GM23338 (cell line): Measurements from ENCODE around the gene DUSP5. TPM values are rescaled to one million over a fixed set of nuclear protein-coding genes. Genes with fewer than 3 reads are reported as not detected.
A peak's percentile ranks its signal among the peaks of the same experiment; 100 is the strongest.

Experiments used
- ATAC-seq: fragments of 200-7000 bp; cut with Tn5 transposase; 3 replicates; pipeline ENCODE4 v1.9.1; 2020
- DNase-seq: peaks from one replicate; pipeline ENCODE4 v3.0.0-alpha.2; 2015; ENCODE audit warnings: low spot score
- H2AFZ ChIP-seq: fragments of 200-600 bp; sonication (generic); 2 replicates; pipeline ENCODE4 v1.8.0; 2016; ENCODE audit warnings: antibody characterized with exemption, mild to moderate bottlenecking, moderate library complexity
- H3F3A ChIP-seq: fragments of 200-600 bp; sonication (generic); replicated peaks from 2 replicates; pipeline ENCODE4 v1.8.0; 2017; ENCODE audit warnings: antibody characterized with exemption, mixed run types, low read depth
- H3K27ac ChIP-seq: fragments of 200-600 bp; sonication (generic); 2 replicates; pipeline ENCODE4 v1.6.1; 2016; ENCODE audit warnings: low read depth
- H3K27me3 ChIP-seq: fragments of 200-600 bp; sonication (generic); 2 replicates; pipeline ENCODE4 v1.8.0; 2016; ENCODE audit warnings: mild to moderate bottlenecking, mixed run types, moderate library complexity; ENCODE audit not compliant: insufficient read depth
- H3K36me3 ChIP-seq: fragments of 200-600 bp; sonication (generic); 2 replicates; pipeline ENCODE4 v1.8.0; 2016; ENCODE audit warnings: mild to moderate bottlenecking; ENCODE audit not compliant: insufficient read depth
- H3K4me1 ChIP-seq: fragments of 200-600 bp; sonication (generic); 2 replicates; pipeline ENCODE4 v1.8.0; 2016; ENCODE audit warnings: mild to moderate bottlenecking, moderate library complexity; ENCODE audit not compliant: insufficient read depth
- H3K4me2 ChIP-seq: fragments of 200-600 bp; sonication (generic); 2 replicates; pipeline ENCODE4 v1.7.1; 2017; ENCODE audit warnings: mixed run types
- H3K4me3 ChIP-seq: fragments of 200-600 bp; sonication (generic); 2 replicates; pipeline ENCODE4 v1.6.1; 2016; ENCODE audit warnings: mixed run types
- H3K79me2 ChIP-seq: fragments of 200-600 bp; sonication (generic); replicated peaks from 2 replicates; pipeline ENCODE4 v1.8.0; 2017; ENCODE audit warnings: mild to moderate bottlenecking; ENCODE audit not compliant: insufficient read depth
- H3K9me2 ChIP-seq: fragments of 200-600 bp; sonication (generic); 2 replicates; pipeline ENCODE4 v1.8.0; 2017; ENCODE audit not compliant: insufficient read depth
- H4K20me1 ChIP-seq: fragments of 200-600 bp; sonication (generic); replicated peaks from 2 replicates; pipeline ENCODE4 v1.8.0; 2017; ENCODE audit warnings: mild to moderate bottlenecking; ENCODE audit not compliant: insufficient read depth
- H3K27ac Mint-ChIP-seq: 2 replicates; pipeline ENCODE4 v1.8.0; 2020; ENCODE audit warnings: inconsistent platforms, mild to moderate bottlenecking, moderate library complexity, mixed read lengths
- H3K27me3 Mint-ChIP-seq: 3 replicates; pipeline ENCODE4 v1.8.0; 2022; ENCODE audit warnings: low read depth, mild to moderate bottlenecking, moderate library complexity, mixed read lengths, inconsistent platforms; ENCODE audit not compliant: insufficient read depth, poor library complexity
- H3K36me3 Mint-ChIP-seq: 3 replicates; pipeline ENCODE4 v1.8.0; 2021; ENCODE audit warnings: low read depth, mild to moderate bottlenecking, inconsistent platforms, moderate library complexity, mixed read lengths
- H3K4me1 Mint-ChIP-seq: 3 replicates; pipeline ENCODE4 v1.8.0; 2020; ENCODE audit warnings: mild to moderate bottlenecking, inconsistent platforms, mixed read lengths
- H3K4me3 Mint-ChIP-seq: 3 replicates; pipeline ENCODE4 v1.8.0; 2021; ENCODE audit warnings: moderate library complexity, mild to moderate bottlenecking, inconsistent platforms, mixed read lengths
- H3K9me3 Mint-ChIP-seq: 3 replicates; pipeline ENCODE4 v1.8.0; 2020; ENCODE audit warnings: moderate library complexity, mild to moderate bottlenecking, inconsistent platforms, mixed read lengths
- CREB1 ChIP-seq: fragments of 250-450 bp; sonication (Bioruptor Pico); IDR thresholded peaks from 2 replicates; pipeline ENCODE4 v1.5.0; 2020; ENCODE audit warnings: low read depth, mild to moderate bottlenecking, moderate library complexity
- EZH2 ChIP-seq: fragments of 200-600 bp; sonication (generic); IDR thresholded peaks from one replicate; pipeline ENCODE4 v1.8.0; 2017; ENCODE audit warnings: antibody characterized with exemption, mild to moderate bottlenecking, low read depth; ENCODE audit not compliant: unreplicated experiment
- EZH2phosphoT487 ChIP-seq: fragments of 200-600 bp; sonication (generic); IDR thresholded peaks from one replicate; pipeline ENCODE4 v1.8.1; 2018; ENCODE audit warnings: antibody characterized with exemption; ENCODE audit not compliant: unreplicated experiment
- JUNB ChIP-seq: IDR thresholded peaks from one replicate; pipeline ENCODE4 v1.6.1; 2016; ENCODE audit warnings: antibody characterized with exemption; ENCODE audit not compliant: unreplicated experiment
- NANOG ChIP-seq: IDR thresholded peaks from 2 replicates; pipeline ENCODE4 v1.6.1; 2016; ENCODE audit warnings: antibody characterized with exemption, borderline replicate concordance
- POLR2AphosphoS5 ChIP-seq: IDR thresholded peaks from 2 replicates; pipeline ENCODE4 v1.6.1; 2016; ENCODE audit warnings: antibody characterized with exemption, low read depth
- STAT1 ChIP-seq: IDR thresholded peaks from one replicate; pipeline ENCODE4 v1.6.1; 2016; ENCODE audit warnings: antibody characterized with exemption; ENCODE audit not compliant: unreplicated experiment
- ZNF114 ChIP-seq: fragments of 250-450 bp; sonication (Bioruptor Pico); IDR thresholded peaks from 2 replicates; pipeline ENCODE4 v1.5.0; 2020; ENCODE audit warnings: mild to moderate bottlenecking, moderate library complexity
- ZNF331 ChIP-seq: fragments of 250-450 bp; sonication (Bioruptor Pico); IDR thresholded peaks from 2 replicates; pipeline ENCODE4 v1.5.0; 2020; ENCODE audit warnings: low read depth, mild to moderate bottlenecking, moderate library complexity
- polyA plus RNA-seq: library from polyadenylated mRNA; unstranded; fragments of >200 nt; fragmentation: Nextera tagmentation; extraction: Ambion mirVana; gene quantifications from 2 replicates; pipeline ENCODE4 v1.2.1, GENCODE V29; 2016
- total RNA-seq: library from RNA; depleted of rRNA; stranded (reverse); fragments of >200 nt; shearing (Covaris generic); gene quantifications from 2 replicates; pipeline ENCODE4 v1.2.3, GENCODE V29; 2014
- TF ChIP-seq, protein P1 (sequence below), 2 experiments: fragments of 200-600 bp in 1 of 2; sonication (generic) in 1 of 2; conservative IDR thresholded peaks; 2 replicates each; pipeline versions ENCODE4 v1.5.1 to v1.6.1; 2016 to 2017; ENCODE audit warnings: antibody characterized with exemption in 2 of 2, low read depth in 2 of 2, mild to moderate bottlenecking in 2 of 2, moderate library complexity in 1 of 2
- TF ChIP-seq, protein P2 (sequence below): fragments of 250-450 bp; sonication (Bioruptor Pico); IDR thresholded peaks from 2 replicates; pipeline ENCODE4 v1.5.0; 2020; ENCODE audit warnings: mild to moderate bottlenecking, moderate library complexity
- TF ChIP-seq, protein P3 (sequence below): IDR thresholded peaks from 2 replicates; pipeline ENCODE4 v1.6.1; 2016; ENCODE audit warnings: antibody characterized with exemption
- TF ChIP-seq, protein P4 (sequence below): IDR thresholded peaks from one replicate; pipeline ENCODE4 v1.6.1; 2018; ENCODE audit warnings: antibody characterized with exemption; ENCODE audit not compliant: unreplicated experiment

Gene DUSP5
- total and polyA plus RNA-seq, 2 experiments from 2014 or later = 10.8 to 35.9 TPM

DNA sequence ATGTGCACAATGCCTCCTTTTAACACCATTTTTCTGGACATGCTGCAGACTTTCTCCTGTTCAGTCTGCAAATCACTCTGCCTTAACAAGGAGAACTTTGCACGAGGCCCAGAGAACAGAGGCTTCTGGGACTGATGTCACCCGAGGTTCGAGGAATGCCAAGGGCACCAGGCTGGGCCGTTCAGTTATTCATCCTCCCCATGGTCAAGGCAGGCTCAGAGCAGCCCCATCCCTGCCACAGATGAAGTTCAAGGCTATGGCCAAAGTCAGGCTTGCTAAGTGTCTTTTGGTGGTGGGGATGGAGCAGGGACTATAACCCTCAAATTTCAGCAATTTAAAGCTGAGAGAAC is 9.4 kb upstream of the DUSP5 start:
- Mint-ChIP-seq H3K36me3 (no peaks in the 10 kb centered on the region), H3K4me3 (no peak overlapping the region), H3K9me3 (no peaks in the 10 kb centered on the region), H3K4me1 (peaks cover 41% of the 10 kb centered on the region), H3K27me3 (peaks cover 8% of the 10 kb centered on the region), H3K27ac (peak overlapping the region; percentile 93)
- DNase-seq (no peak), ATAC-seq (no peak)
- no peaks in the 10 kb centered on the region for H3K79me2 ChIP-seq
- H3K27me3 ChIP-seq = no peaks in the 10 kb centered on the region
- H3K4me2 ChIP-seq = peak overlapping the region; percentile 68
- H3K36me3 ChIP-seq = no peaks in the 10 kb centered on the region
- no peak overlapping the region for H3K4me3 ChIP-seq
- H3F3A ChIP-seq = no peaks in the 10 kb centered on the region
- H3K9me2 ChIP-seq = no peaks in the 10 kb centered on the region
- 0 out of 2 replicates have a peak overlapping the region, but pooled peaks have one; percentile 38 for H2AFZ ChIP-seq
- peaks cover 42% of the 10 kb centered on the region for H3K4me1 ChIP-seq
- no peaks in the 10 kb centered on the region for H4K20me1 ChIP-seq
- H3K27ac ChIP-seq = peak overlapping the region; percentile 83; the same call in 1 of the 2 replicates
- no peak for TF ChIP-seq ZNF331 (CRISPR knock-in tag)
- no peak for TF ChIP-seq EZH2phosphoT487
- no peak for TF ChIP-seq POLR2AphosphoS5
- TF ChIP-seq, protein P1, sequence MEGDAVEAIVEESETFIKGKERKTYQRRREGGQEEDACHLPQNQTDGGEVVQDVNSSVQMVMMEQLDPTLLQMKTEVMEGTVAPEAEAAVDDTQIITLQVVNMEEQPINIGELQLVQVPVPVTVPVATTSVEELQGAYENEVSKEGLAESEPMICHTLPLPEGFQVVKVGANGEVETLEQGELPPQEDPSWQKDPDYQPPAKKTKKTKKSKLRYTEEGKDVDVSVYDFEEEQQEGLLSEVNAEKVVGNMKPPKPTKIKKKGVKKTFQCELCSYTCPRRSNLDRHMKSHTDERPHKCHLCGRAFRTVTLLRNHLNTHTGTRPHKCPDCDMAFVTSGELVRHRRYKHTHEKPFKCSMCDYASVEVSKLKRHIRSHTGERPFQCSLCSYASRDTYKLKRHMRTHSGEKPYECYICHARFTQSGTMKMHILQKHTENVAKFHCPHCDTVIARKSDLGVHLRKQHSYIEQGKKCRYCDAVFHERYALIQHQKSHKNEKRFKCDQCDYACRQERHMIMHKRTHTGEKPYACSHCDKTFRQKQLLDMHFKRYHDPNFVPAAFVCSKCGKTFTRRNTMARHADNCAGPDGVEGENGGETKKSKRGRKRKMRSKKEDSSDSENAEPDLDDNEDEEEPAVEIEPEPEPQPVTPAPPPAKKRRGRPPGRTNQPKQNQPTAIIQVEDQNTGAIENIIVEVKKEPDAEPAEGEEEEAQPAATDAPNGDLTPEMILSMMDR (conservative IDR thresholded peaks at IDR 0.05; ENCODE audit: low read depth in 2 of 2) = no peak
- TF ChIP-seq, protein P2, sequence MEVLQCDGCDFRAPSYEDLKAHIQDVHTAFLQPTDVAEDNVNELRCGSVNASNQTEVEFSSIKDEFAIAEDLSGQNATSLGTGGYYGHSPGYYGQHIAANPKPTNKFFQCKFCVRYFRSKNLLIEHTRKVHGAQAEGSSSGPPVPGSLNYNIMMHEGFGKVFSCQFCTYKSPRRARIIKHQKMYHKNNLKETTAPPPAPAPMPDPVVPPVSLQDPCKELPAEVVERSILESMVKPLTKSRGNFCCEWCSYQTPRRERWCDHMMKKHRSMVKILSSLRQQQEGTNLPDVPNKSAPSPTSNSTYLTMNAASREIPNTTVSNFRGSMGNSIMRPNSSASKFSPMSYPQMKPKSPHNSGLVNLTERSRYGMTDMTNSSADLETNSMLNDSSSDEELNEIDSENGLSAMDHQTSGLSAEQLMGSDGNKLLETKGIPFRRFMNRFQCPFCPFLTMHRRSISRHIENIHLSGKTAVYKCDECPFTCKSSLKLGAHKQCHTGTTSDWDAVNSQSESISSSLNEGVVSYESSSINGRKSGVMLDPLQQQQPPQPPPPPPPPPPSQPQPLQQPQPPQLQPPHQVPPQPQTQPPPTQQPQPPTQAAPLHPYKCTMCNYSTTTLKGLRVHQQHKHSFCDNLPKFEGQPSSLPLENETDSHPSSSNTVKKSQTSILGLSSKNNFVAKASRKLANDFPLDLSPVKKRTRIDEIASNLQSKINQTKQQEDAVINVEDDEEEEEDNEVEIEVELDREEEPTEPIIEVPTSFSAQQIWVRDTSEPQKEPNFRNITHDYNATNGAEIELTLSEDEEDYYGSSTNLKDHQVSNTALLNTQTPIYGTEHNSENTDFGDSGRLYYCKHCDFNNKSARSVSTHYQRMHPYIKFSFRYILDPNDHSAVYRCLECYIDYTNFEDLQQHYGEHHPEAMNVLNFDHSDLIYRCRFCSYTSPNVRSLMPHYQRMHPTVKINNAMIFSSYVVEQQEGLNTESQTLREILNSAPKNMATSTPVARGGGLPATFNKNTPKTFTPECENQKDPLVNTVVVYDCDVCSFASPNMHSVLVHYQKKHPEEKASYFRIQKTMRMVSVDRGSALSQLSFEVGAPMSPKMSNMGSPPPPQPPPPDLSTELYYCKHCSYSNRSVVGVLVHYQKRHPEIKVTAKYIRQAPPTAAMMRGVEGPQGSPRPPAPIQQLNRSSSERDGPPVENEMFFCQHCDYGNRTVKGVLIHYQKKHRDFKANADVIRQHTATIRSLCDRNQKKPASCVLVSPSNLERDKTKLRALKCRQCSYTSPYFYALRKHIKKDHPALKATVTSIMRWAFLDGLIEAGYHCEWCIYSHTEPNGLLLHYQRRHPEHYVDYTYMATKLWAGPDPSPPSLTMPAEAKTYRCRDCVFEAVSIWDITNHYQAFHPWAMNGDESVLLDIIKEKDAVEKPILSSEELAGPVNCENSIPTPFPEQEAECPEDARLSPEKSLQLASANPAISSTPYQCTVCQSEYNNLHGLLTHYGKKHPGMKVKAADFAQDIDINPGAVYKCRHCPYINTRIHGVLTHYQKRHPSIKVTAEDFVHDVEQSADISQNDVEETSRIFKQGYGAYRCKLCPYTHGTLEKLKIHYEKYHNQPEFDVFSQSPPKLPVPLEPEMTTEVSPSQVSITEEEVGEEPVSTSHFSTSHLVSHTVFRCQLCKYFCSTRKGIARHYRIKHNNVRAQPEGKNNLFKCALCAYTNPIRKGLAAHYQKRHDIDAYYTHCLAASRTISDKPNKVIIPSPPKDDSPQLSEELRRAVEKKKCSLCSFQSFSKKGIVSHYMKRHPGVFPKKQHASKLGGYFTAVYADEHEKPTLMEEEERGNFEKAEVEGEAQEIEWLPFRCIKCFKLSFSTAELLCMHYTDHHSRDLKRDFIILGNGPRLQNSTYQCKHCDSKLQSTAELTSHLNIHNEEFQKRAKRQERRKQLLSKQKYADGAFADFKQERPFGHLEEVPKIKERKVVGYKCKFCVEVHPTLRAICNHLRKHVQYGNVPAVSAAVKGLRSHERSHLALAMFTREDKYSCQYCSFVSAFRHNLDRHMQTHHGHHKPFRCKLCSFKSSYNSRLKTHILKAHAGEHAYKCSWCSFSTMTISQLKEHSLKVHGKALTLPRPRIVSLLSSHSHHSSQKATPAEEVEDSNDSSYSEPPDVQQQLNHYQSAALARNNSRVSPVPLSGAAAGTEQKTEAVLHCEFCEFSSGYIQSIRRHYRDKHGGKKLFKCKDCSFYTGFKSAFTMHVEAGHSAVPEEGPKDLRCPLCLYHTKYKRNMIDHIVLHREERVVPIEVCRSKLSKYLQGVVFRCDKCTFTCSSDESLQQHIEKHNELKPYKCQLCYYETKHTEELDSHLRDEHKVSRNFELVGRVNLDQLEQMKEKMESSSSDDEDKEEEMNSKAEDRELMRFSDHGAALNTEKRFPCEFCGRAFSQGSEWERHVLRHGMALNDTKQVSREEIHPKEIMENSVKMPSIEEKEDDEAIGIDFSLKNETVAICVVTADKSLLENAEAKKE (CRISPR knock-in tag) = no peak
- TF ChIP-seq NANOG = no peak
- TF ChIP-seq EZH2 = no peak
- TF ChIP-seq ZNF114 (CRISPR knock-in tag) = no peak
- TF ChIP-seq, protein P3, sequence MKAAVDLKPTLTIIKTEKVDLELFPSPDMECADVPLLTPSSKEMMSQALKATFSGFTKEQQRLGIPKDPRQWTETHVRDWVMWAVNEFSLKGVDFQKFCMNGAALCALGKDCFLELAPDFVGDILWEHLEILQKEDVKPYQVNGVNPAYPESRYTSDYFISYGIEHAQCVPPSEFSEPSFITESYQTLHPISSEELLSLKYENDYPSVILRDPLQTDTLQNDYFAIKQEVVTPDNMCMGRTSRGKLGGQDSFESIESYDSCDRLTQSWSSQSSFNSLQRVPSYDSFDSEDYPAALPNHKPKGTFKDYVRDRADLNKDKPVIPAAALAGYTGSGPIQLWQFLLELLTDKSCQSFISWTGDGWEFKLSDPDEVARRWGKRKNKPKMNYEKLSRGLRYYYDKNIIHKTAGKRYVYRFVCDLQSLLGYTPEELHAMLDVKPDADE = no peak
- no peak for TF ChIP-seq CREB1 (CRISPR knock-in tag)
- TF ChIP-seq, protein P4, sequence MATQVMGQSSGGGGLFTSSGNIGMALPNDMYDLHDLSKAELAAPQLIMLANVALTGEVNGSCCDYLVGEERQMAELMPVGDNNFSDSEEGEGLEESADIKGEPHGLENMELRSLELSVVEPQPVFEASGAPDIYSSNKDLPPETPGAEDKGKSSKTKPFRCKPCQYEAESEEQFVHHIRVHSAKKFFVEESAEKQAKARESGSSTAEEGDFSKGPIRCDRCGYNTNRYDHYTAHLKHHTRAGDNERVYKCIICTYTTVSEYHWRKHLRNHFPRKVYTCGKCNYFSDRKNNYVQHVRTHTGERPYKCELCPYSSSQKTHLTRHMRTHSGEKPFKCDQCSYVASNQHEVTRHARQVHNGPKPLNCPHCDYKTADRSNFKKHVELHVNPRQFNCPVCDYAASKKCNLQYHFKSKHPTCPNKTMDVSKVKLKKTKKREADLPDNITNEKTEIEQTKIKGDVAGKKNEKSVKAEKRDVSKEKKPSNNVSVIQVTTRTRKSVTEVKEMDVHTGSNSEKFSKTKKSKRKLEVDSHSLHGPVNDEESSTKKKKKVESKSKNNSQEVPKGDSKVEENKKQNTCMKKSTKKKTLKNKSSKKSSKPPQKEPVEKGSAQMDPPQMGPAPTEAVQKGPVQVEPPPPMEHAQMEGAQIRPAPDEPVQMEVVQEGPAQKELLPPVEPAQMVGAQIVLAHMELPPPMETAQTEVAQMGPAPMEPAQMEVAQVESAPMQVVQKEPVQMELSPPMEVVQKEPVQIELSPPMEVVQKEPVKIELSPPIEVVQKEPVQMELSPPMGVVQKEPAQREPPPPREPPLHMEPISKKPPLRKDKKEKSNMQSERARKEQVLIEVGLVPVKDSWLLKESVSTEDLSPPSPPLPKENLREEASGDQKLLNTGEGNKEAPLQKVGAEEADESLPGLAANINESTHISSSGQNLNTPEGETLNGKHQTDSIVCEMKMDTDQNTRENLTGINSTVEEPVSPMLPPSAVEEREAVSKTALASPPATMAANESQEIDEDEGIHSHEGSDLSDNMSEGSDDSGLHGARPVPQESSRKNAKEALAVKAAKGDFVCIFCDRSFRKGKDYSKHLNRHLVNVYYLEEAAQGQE = no peak
- TF ChIP-seq STAT1 = no peak
- TF ChIP-seq JUNB = no peak
